GM11168 (cell line): ENCODE results near the gene CST9.
"Not testable (repeated sequence)": the region's sequence is repeated elsewhere in the genome, so short reads cannot be mapped to it uniquely, and the experiment has no call there.

Source experiments
- in situ Hi-C: fragments of 300-500 bp; cut with MboI; formaldehyde crosslinking; loops from one replicate; pipeline ENCODE4 v1.12.0; 2022; ENCODE audit warnings: low sequenced_read_pairs; ENCODE audit not compliant: unreplicated experiment

The CST9 gene

DNA sequence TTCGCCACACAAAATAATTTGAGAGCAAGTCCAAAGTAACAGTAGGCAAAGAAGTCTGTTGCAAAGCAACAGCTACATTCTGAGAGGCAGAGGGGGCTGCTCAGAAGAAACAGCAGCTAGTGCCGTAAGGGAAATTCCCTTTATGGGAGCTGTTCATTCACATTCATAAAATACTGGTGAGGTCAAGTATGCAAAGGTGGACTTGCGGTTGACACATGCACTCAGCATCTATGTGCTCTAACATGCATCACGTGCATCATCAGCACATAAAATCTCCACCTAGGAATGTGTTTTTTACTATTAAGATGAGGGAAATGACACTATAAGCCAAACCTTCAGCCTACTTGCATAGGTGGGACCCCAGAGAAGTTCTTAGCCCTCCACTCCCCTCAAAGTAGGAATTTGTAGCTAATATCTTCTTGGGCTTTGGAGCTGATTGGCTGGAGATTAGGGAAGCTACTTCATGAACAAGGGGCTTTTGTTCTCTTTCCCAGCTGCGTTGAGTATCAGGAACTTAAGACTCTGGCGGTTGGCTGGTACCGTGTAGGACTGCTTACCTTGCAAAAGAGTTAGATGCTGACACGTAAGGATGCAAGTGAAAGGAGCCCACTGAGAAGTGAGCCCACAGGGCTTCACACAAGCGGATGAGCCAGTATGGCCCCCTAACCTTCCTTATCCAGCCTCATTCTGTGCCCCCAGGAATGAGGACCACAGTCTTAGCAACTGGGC is 19.7 kb upstream of the CST9 start:
- in situ Hi-C loops = no loop called here

DNA sequence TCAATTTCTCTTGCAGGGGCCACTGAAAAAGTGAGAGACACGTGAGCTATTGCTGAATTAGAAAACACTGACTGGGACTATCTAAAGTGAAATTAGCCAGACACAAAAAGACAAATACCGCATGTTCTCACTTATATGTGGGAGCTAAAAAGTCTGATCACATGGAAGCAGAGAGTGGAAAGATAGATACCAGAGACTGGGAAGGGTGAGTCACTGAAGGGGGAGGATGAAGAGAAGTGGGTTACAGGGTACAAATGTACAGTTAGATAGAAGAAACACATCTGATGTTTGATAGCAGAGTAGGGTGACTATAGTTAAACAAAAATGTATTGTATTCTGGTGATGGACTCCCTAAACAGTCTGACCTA is 18.6 kb upstream of the CST9 start:
- in situ Hi-C loops = no loop called here

DNA sequence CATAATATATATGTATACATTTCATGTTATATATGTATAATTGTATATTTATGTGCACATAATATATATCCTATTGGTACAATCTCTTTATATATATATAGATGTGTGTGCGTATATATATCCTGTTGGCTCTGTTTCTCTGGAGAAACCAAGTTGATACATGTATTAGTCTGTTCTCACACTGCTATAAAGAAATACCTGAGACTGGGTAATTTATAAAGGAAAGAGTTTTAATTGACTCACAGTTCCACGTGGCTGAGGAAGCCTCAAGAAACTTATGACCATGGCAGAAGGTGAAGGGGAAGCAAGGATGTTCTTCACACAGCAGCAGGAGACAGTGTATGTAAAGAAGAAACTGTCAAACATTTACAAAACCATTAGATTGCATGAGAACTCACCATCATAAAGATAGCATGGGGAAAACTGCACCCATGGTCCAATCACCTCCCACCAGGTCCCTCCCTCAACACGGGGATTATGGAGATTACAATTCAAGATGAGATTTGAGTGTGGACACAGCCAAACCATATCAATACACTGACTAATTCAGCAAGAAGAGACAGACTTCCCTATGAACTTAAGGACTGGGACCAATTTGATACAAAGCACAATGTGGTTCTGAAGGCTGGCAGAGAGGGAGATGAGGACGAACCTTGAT is 18.1 kb upstream of the CST9 start:
- in situ Hi-C loops = no loop called here

DNA sequence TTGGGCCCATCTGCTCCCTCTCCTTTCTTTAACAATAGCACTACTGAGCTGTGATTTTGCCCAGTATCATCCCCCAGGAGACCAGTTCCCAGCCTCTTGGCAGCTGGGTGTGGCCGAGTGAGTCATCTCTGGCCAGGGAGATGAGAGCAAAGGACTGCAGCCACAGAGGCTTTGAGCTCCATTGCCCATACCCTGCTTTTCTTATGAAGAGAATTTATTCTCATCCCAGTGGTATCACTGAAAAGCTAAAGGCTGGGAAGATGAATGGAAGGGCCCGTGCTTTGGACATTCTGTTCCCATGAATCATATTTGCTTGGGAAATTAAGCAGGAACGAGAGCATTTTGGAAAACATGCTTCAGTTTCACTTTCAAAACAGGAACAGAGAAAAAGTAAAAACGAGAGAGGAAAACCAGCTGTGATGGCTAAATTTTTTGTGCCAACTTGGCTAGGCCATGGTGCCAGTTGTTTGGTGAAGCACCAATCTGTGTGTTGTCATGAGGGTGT is 17.2 kb upstream of the CST9 start:
- in situ Hi-C loops = no loop called here

DNA sequence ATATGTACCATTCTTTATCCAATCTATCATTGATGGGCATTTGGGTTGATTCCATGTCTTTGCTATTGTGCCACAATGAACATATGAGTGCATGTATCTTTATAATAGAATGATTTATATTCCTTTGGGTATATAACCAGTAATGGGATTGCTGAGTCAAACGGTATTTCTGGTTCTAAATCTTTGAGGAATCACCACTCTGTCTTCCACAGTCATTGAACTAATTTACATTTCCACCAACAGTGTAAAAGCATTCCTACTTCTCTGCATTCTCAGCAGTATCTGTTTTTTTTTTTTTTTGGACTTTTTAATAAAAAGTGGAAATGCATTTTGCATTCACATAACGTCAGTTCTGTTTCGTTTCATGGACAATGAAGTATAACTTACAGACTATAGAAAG is 16.7 kb upstream of the CST9 start:
- in situ Hi-C loops = not testable (repeated sequence)

DNA sequence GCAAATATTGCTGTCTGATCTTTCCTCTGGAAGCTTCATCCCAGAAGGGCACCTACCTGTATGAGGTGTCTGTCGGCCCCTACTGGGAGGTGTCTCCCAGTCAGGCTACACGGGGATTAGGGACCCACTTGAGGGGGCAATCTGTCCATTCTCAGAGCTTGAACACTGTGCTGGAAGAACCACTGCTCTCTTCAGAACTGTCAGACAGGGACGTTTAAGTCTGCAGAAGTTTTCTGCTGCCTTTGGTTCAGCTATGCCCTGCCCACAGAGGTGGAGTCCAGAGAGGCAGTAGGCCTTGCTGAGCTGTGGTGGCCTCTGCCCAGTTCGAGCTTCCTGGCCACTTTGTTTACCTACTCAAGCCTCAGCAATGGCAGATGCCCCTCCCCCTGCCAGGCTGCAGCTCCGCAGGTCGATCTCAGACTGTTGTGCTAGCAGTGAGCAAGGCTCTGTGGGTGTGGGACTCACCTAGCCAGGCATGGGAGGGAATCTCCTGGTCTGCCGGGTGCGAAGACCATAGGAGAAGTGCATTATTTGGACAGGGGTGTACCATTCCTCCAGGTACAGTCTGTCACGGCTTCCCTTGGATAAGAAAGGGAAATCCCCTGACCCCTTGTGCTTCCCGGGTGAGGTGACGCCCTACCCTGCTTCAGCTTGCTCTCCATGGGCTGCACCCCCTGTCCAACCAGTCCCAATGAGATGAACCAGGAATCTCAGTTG is 15.1 kb upstream of the CST9 start:
- in situ Hi-C loops = not testable (repeated sequence)

DNA sequence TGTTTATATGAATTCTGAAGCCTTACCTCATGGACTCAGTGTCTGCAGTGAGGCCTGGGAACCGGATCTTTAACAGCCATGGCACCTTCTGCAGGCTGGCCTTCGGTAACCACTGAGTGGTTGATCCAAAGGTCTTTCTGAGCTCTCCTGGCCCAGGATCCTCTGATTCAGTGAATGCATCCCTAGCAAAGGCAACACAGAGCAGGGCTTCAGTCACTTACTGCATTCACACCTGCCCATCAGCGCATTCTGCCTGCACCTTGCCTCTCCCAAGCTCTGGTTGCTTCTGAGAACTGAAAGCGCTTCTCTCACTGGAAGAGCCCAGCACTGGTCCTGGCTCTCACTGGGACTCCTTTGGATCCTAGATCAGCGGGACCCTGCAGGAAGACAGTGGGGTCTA is 8.4 kb upstream of the CST9 start:
- in situ Hi-C loops = loop anchor here (10.0 kb wide), 1 partner anchor 169 kb away; no protein-coding TSS in a partner anchor

DNA sequence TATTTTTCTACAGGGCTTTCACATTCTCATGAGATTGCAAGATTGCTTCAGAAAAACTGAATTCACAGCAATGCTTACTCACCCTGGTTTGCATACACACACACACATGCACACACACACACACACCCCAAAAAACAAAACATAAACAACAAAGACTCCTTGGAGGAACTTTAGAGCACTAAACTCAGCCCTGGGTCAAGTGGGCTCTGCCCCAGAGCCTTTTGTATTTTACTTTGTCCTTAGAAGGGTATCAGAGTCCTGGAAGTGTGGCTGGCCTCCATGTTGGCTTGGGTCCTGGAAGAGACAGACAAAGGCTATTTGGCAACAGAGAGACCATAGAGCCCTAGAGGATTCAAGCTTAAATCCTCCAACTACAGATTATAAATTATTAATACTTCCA is 8.0 kb upstream of the CST9 start:
- in situ Hi-C loops = loop anchor here (10.0 kb wide), 1 partner anchor 169 kb away; no protein-coding TSS in a partner anchor

DNA sequence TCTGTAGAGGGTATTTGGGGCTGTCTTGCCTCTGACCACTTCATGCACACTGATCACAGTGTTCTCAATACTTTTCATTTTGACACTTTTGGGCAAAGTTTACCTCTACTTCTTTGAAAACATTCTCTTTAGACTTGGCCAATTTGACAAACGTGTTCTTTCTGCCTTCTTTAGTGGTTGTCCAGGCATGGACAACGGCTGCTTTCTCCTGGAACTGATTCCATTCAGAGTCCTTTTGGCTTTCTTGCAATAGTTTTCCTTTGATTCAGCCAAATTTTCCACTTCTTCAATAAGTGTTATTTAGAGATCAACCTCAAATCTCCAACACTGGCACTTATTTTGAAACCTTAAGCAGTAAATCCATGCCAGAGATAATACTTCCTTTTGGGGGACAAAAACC is 6.7 kb upstream of the CST9 start:
- in situ Hi-C loops = loop anchor here (10.0 kb wide), 1 partner anchor 168 kb away; no protein-coding TSS in a partner anchor

DNA sequence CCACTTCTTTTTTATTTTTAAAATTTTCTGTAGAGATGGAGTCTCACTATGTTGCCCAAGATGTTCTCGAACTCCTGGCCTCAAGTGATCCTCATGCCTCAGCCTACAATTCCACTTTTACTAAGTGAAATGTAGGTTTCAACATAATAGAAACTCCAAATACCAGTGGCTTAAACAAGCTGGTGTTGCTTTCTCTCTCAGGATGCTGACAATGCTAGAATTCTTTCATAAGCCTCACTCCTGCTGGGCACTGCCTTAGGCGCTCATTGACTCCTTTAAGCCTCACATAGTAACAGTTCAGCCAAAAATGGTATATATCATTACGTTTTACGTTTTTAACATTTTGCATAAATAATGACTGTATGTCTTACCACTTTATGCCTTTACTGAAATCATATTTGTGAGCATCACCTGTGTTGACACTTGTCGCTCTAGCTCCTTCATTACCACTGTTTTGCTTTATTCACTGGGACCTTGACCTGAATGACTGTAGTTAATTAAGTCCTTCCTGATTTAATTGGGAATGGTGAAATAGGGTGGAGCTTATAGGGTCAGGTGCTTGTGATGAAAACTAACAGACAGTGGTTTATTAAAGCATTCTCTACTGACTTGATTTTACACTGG is 3.9 kb upstream of the CST9 start:
- in situ Hi-C loops = loop anchor here (10.0 kb wide), 1 partner anchor 165 kb away; no protein-coding TSS in a partner anchor

DNA sequence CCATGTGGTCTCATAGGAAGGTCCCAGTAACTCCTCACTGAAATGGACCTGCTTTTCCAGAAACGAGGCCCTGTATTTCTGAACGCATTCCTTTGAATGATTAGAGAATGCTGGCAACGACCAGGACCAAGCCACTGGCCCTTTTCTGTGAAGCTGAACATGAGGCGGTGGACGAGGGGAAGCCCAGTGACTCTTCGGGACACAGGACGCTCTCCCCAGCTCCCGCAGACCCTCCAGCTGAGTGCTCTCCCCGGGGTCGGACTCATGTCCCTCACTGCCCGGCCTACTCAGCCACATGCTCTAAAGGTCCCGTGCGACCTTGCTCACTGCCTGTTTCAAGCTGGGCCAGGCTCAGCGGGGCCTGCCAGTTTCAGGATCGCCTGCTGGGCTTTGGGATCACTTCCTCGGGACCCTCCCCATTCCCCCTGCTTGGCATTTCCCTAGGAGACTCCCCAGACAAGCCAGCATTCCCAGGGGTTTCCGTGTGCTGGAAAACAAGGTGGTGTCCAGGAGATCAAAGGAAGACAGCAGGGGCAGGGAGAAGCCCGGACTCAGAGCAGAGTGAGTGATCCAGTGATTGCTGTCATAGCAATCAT is 2.6 kb upstream of the CST9 start:
- in situ Hi-C loops = no loop called here

DNA sequence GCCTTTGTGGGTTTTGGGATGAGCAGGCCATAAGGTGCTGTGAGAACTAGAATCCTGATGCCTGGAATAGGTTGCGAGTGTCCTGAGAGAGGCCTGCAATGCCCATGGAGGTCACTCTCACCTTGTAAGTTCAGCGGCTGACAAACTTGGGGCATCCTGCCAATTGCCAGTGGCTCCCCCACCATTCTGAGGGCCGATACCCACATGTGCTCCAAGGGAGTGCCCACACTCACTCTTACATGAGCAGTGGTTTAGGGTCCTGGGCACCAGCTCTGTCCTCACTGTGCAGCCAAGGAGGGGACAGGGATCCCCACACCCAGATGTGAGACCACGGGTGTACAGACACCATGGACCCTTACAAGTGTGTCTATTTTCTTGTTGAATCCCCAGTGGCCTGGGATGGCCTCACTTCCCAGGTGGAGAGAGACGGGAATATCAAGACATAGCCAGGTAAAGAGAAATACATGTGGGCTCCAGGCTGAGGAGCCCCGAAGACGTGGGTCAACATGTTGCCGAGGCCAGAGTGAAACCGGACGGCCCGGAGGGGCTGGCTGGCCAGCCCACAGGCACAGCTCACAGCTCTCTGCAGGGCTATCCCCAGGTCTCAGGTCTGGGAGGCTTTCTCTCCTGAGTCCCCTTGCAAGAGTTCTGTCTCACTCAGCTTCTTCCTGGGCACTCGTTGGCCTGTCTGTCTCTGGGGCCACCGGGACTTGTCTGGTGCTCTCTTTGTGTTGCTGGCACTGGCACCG is 2.0 kb upstream of the CST9 start:
- in situ Hi-C loops = no loop called here

DNA sequence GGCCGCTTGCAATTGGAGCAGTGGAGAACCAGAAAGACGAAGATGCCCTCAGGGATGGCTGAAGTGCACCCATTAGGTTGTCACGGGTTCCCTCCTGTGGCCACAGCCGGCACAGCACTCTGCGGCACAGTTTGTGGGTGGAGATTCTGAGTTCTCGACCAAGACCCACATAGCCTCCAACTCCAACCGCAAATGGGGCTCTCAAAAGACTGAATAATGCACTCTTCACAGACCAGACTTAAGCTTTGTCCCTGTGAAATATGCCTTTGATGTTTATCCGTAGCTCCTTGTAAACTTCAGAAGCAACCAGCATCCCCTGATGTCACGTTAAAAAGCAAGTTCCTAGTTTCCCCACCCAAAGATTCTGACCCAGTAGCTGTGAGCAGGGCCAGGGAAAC is 934 bp upstream of the CST9 start:
- in situ Hi-C loops = no loop called here

DNA sequence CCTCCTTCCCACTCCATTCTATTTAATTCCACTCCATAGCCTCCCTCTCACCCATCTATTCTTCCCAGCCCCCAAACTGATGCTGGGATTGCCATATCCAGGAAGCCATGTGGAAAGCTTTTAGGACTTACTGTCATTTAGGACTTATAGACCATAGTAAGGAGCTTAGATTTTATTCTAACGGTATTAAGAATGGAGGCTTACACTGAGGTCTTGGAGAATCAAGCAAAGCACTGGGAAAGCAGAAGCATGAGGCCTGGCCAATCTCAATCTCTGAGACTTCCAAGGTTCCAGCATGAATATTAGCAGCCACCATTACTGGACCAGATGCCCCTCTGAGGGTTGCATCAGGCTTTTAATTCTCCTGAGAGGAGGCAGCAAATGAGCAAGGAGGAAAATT is 1.4 kb downstream of the CST9 start:
- in situ Hi-C loops = no loop called here

DNA sequence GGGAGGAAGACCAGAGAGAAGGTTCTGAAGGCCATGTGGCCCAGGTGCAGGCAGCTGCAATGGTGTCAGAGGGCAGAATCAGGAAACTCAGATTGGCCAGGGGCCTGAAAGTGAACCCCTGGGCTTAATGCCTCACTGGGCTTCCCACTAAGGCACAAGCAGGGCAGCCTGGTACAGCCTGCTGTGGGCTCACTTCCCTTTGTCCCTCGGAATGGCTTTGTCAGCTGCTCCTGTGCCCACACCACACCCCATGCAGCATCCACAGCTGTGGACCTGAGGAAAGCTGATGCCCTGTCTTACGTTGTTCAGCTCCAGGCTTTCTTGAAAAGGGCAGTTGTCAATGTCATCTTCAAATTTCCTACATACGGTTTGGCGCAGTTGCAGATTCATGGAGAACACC is 2.4 kb downstream of the CST9 start:
- in situ Hi-C loops = no loop called here

DNA sequence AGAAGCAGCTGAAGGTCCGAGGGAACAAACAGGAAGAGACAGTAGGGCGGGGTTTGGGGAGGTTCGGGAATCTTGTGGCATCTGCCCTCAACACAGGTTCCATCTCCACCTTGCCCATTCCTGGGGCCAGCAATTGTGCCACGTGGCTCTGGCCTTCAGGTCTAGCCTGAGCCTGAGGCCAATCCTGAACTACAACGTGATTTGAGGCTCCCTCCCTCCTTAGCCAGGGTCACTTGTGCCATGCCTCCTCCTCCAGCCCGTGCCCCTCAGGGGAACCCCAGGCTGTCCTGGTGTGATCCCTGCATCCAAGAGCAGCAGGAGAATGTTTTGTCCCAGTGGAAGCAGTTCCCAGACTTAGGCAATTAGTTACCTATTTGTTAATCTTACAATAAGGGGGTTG is 3.0 kb downstream of the CST9 start:
- in situ Hi-C loops = no loop called here

DNA sequence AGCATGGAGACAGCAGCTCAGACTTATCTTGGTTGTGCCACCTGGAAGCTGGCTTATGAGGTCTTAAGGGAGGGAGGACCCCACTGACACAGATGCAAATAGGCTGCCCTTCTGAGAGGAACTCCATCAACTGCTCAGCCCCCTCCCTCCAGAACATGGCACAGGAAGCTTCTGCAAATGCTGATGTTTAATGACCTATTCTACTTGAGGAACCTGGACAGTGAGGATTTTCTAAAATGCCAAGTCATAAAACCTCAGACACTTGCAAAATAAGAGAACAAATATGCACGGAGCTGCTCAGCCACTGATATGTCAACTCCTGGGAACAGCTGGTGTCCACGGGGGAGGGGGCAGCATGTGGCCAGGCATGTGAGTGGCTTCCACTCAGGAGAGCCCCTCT is 3.5 kb downstream of the CST9 start:
- in situ Hi-C loops = no loop called here

DNA sequence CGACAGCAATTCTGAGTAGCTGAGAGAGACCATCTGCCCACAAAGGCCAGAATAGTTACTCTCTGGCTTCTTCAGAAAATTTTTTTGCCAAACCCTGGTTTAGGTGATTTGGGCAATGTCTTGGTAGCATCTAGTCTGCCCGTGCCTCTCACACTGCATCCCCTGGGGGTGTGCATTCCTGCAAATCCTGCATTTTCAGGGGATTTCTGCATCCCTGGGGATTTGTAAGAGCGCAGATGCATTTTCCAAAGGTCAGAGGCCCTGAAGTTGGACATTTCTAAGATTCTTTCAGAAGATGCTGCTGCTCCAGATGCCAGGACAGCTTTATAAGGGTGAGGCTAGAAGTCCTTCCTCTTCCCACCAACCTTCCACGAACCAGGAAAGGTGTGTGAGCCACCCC is 4.0 kb downstream of the CST9 start:
- in situ Hi-C loops = no loop called here

DNA sequence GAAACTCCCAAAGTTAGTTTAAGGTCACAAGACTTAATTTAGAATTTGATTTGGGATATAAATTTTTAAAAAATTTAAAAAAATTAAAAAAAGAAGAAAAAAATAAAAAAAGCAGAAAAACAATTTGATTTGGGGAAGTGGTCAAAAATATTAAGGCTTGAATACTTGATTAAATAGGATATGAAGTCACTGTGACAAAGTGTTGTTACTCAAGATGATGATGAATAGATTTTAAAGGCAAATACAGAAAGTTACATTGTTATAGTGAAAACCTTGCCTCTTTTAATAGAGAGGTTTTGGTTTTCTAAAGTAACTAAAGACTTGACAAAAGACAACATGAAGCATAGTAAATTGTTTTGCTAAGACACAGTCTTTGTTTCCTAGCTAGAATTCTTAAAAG is 7.2 kb downstream of the CST9 start:
- in situ Hi-C loops = no loop called here
